HEK293 (cell line): ENCODE measurements around the gene ZNF540.
A peak's percentile ranks its signal among the peaks of the same experiment; 100 is the strongest.

Experiments used
- PRDM1 ChIP-seq: fragments of 450-650 bp; formaldehyde crosslinking; IDR thresholded peaks from 2 replicates; pipeline ENCODE4; 2016; ENCODE audit warnings: missing biosample characterization, missing genetic modification characterization
- SALL2 ChIP-seq: fragments of 450-650 bp; formaldehyde crosslinking; IDR thresholded peaks from 2 replicates; pipeline ENCODE4 v1.5.0; 2017; ENCODE audit warnings: missing biosample characterization, mild to moderate bottlenecking, missing genetic modification characterization, borderline replicate concordance
- WT1 ChIP-seq: fragments of 450-650 bp; formaldehyde crosslinking; IDR thresholded peaks from 2 replicates; pipeline ENCODE4 v1.5.1; 2016; ENCODE audit warnings: missing biosample characterization, missing genetic modification characterization
- YY1 ChIP-seq: fragments of 450-650 bp; formaldehyde crosslinking; IDR thresholded peaks from 2 replicates; pipeline ENCODE4 v1.5.1; 2018; ENCODE audit warnings: missing biosample characterization, missing genetic modification characterization
- ZBTB21 ChIP-seq: fragments of 450-650 bp; formaldehyde crosslinking; IDR thresholded peaks from 2 replicates; pipeline ENCODE4 v1.5.1; 2017; ENCODE audit warnings: missing biosample characterization, missing genetic modification characterization
- ZNF169 ChIP-seq: fragments of 450-650 bp; formaldehyde crosslinking; IDR thresholded peaks from 2 replicates; pipeline ENCODE4 v1.5.1; 2016; ENCODE audit warnings: missing biosample characterization, missing genetic modification characterization
- ZNF175 ChIP-seq: fragments of 450-650 bp; formaldehyde crosslinking; IDR thresholded peaks from 2 replicates; pipeline ENCODE4 v1.5.1; 2016; ENCODE audit warnings: missing biosample characterization, missing genetic modification characterization
- ZNF324 ChIP-seq: fragments of 450-650 bp; formaldehyde crosslinking; IDR thresholded peaks from 2 replicates; pipeline ENCODE4 v1.5.1; 2016; ENCODE audit warnings: missing biosample characterization, missing genetic modification characterization
- ZNF350 ChIP-seq: fragments of 450-650 bp; formaldehyde crosslinking; IDR thresholded peaks from 2 replicates; pipeline ENCODE4 v1.5.0; 2017; ENCODE audit warnings: missing biosample characterization, mild to moderate bottlenecking, missing genetic modification characterization
- ZNF37A ChIP-seq: fragments of 450-650 bp; IDR thresholded peaks from 2 replicates; pipeline ENCODE4 v1.5.1; 2018; ENCODE audit warnings: missing biosample characterization, missing genetic modification characterization
- ZNF416 ChIP-seq: fragments of 450-650 bp; formaldehyde crosslinking; IDR thresholded peaks from 2 replicates; pipeline ENCODE4 v1.5.1; 2016; ENCODE audit warnings: missing biosample characterization, missing genetic modification characterization
- ZNF548 ChIP-seq: fragments of 450-650 bp; formaldehyde crosslinking; IDR thresholded peaks from 2 replicates; pipeline ENCODE4 v1.5.1; 2016; ENCODE audit warnings: missing biosample characterization, missing genetic modification characterization
- ZNF549 ChIP-seq: fragments of 450-650 bp; IDR thresholded peaks from 2 replicates; pipeline ENCODE4 v1.5.1; 2018; ENCODE audit warnings: missing biosample characterization, missing genetic modification characterization, mild to moderate bottlenecking, inconsistent platforms, moderate library complexity
- ZNF555 ChIP-seq: fragments of 450-650 bp; formaldehyde crosslinking; conservative IDR thresholded peaks from 2 replicates; pipeline ENCODE4 v1.5.1; 2017; ENCODE audit warnings: missing biosample characterization, mild to moderate bottlenecking, missing genetic modification characterization, inconsistent platforms
- ZNF610 ChIP-seq: fragments of 450-650 bp; formaldehyde crosslinking; IDR thresholded peaks from 2 replicates; pipeline ENCODE4 v1.5.1; 2016; ENCODE audit warnings: missing biosample characterization, missing genetic modification characterization, borderline replicate concordance
- ZNF664 ChIP-seq: fragments of 450-650 bp; formaldehyde crosslinking; IDR thresholded peaks from 2 replicates; pipeline ENCODE4 v1.5.1; 2016; ENCODE audit warnings: missing biosample characterization, missing genetic modification characterization
- ZNF701 ChIP-seq: fragments of 450-650 bp; formaldehyde crosslinking; IDR thresholded peaks from 2 replicates; pipeline ENCODE4 v1.5.1; 2016; ENCODE audit warnings: missing biosample characterization, missing genetic modification characterization
- ZNF768 ChIP-seq: fragments of 450-650 bp; formaldehyde crosslinking; IDR thresholded peaks from 2 replicates; pipeline ENCODE4 v1.5.1; 2018; ENCODE audit warnings: missing biosample characterization, mild to moderate bottlenecking, missing genetic modification characterization
- ZNF776 ChIP-seq: fragments of 450-650 bp; formaldehyde crosslinking; IDR thresholded peaks from 2 replicates; pipeline ENCODE4 v1.5.0; 2017; ENCODE audit warnings: missing biosample characterization, missing genetic modification characterization, borderline replicate concordance
- ZNF830 ChIP-seq: fragments of 450-650 bp; IDR thresholded peaks from 2 replicates; pipeline ENCODE4 v1.5.0; 2018; ENCODE audit warnings: missing biosample characterization, missing genetic modification characterization, low read depth, mild to moderate bottlenecking, moderate library complexity
- ZSCAN23 ChIP-seq: fragments of 450-650 bp; formaldehyde crosslinking; IDR thresholded peaks from 2 replicates; pipeline ENCODE4 v1.5.1; 2016; ENCODE audit warnings: missing biosample characterization, missing genetic modification characterization
- TF ChIP-seq, protein P1 (sequence below): fragments of 450-650 bp; formaldehyde crosslinking; IDR thresholded peaks from 2 replicates; pipeline ENCODE4 v1.5.1; 2016; ENCODE audit warnings: missing biosample characterization, missing genetic modification characterization
- TF ChIP-seq, protein P2 (sequence below): fragments of 450-650 bp; IDR thresholded peaks from 2 replicates; pipeline ENCODE4 v1.5.1; 2018; ENCODE audit warnings: missing biosample characterization, mild to moderate bottlenecking, missing genetic modification characterization
- TF ChIP-seq, protein P3 (sequence below): fragments of 450-650 bp; formaldehyde crosslinking; IDR thresholded peaks from 2 replicates; pipeline ENCODE4 v1.5.1; 2016; ENCODE audit warnings: missing biosample characterization, missing genetic modification characterization
- TF ChIP-seq, protein P4 (sequence below): fragments of 450-650 bp; formaldehyde crosslinking; IDR thresholded peaks from 2 replicates; pipeline ENCODE4 v1.5.1; 2016; ENCODE audit warnings: missing biosample characterization, missing genetic modification characterization
- TF ChIP-seq, protein P5 (sequence below): IDR thresholded peaks from 2 replicates; pipeline ENCODE4 v1.6.1; 2011; ENCODE audit warnings: mild to moderate bottlenecking, low read depth, low read length, borderline replicate concordance
- TF ChIP-seq, protein P6 (sequence below): fragments of 450-650 bp; formaldehyde crosslinking; IDR thresholded peaks from 2 replicates; pipeline ENCODE4 v1.5.1; 2016; ENCODE audit warnings: missing biosample characterization, missing genetic modification characterization
- TF ChIP-seq, protein P7 (sequence below): fragments of 450-650 bp; formaldehyde crosslinking; IDR thresholded peaks from 2 replicates; pipeline ENCODE4 v1.5.1; 2016; ENCODE audit warnings: missing biosample characterization, missing genetic modification characterization, low read depth

ZNF540 gene

DNA sequence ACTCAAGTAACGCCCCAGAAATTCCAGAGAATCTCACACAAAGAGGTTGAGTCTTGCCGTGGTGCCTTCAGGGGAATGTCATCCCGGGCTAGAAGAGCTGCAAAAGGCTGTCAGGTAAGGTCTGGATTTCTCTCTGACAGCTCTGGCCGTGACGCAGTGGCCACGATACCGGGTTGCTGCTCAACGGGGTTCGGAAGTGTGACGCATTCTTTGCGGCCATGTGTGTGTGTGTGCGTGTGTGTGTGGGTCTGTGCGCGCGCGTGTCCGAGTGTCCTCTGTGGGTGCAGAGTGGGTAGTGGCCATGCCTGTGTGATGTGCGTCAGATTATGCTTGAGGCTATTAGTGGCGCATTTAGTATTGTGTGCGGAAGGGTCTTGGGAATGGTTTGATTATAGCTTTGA, 306 bp downstream of the ZNF540 start (continued):
- TF ChIP-seq WT1 (tag by site-specific recombination): peak; percentile 65
- peak; percentile 51; the same call in 1 of the 2 replicates for TF ChIP-seq ZNF701 (tag by site-specific recombination)
- no peak for TF ChIP-seq SALL2 (tag by site-specific recombination)
- TF ChIP-seq, protein P1, sequence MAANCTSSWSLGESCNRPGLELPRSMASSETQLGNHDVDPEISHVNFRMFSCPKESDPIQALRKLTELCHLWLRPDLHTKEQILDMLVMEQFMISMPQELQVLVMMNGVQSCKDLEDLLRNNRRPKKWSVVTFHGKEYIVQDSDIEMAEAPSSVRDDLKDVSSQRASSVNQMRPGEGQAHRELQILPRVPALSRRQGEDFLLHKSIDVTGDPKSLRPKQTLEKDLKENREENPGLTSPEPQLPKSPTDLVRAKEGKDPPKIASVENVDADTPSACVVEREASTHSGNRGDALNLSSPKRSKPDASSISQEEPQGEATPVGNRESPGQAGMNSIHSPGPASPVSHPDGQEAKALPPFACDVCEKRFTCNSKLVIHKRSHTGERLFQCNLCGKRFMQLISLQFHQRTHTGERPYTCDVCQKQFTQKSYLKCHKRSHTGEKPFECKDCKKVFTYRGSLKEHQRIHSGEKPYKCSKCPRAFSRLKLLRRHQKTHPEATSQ: no peak
- no peak for TF ChIP-seq ZNF350 (tag by site-specific recombination)
- TF ChIP-seq, protein P2, sequence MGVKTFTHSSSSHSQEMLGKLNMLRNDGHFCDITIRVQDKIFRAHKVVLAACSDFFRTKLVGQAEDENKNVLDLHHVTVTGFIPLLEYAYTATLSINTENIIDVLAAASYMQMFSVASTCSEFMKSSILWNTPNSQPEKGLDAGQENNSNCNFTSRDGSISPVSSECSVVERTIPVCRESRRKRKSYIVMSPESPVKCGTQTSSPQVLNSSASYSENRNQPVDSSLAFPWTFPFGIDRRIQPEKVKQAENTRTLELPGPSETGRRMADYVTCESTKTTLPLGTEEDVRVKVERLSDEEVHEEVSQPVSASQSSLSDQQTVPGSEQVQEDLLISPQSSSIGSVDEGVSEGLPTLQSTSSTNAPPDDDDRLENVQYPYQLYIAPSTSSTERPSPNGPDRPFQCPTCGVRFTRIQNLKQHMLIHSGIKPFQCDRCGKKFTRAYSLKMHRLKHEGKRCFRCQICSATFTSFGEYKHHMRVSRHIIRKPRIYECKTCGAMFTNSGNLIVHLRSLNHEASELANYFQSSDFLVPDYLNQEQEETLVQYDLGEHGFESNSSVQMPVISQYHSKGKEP (tag by site-specific recombination): no peak
- no peak for TF ChIP-seq ZNF37A (tag by site-specific recombination)
- TF ChIP-seq YY1 (tag by site-specific recombination): peak; percentile 63; the same call in 1 of the 2 replicates
- peak; percentile 69; the same call in 1 of the 2 replicates for TF ChIP-seq ZNF610 (tag by site-specific recombination)
- no peak for TF ChIP-seq ZNF768 (tag by site-specific recombination)
- TF ChIP-seq, protein P3, sequence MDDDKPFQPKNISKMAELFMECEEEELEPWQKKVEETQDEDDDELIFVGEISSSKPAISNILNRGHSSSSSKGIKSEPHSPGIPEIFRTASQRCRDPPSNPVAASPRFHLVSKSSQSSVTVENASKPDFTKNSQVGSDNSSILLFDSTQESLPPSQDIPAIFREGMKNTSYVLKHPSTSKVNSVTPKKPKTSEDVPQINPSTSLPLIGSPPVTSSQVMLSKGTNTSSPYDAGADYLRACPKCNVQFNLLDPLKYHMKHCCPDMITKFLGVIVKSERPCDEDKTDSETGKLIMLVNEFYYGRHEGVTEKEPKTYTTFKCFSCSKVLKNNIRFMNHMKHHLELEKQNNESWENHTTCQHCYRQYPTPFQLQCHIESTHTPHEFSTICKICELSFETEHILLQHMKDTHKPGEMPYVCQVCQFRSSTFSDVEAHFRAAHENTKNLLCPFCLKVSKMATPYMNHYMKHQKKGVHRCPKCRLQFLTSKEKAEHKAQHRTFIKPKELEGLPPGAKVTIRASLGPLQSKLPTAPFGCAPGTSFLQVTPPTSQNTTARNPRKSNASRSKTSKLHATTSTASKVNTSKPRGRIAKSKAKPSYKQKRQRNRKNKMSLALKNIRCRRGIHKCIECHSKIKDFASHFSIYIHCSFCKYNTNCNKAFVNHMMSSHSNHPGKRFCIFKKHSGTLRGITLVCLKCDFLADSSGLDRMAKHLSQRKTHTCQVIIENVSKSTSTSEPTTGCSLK: 0 out of 2 replicates have a peak, but pooled peaks have one; percentile 81
- TF ChIP-seq, protein P4, sequence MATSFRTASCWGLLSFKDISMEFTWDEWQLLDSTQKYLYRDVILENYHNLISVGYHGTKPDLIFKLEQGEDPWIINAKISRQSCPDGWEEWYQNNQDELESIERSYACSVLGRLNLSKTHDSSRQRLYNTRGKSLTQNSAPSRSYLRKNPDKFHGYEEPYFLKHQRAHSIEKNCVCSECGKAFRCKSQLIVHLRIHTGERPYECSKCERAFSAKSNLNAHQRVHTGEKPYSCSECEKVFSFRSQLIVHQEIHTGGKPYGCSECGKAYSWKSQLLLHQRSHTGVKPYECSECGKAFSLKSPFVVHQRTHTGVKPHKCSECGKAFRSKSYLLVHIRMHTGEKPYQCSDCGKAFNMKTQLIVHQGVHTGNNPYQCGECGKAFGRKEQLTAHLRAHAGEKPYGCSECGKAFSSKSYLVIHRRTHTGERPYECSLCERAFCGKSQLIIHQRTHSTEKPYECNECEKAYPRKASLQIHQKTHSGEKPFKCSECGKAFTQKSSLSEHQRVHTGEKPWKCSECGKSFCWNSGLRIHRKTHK: no peak
- TF ChIP-seq ZNF169: peak; percentile 95
- TF ChIP-seq ZNF664 (tag by site-specific recombination): peak; percentile 68; the same call in 1 of the 2 replicates
- TF ChIP-seq ZNF830 (tag by site-specific recombination): no peak
- peak; percentile 63; the same call in 1 of the 2 replicates for TF ChIP-seq ZNF416
- peak; percentile 100 for TF ChIP-seq ZBTB21 (tag by site-specific recombination)
- peak; percentile 97 for TF ChIP-seq ZNF324 (tag by site-specific recombination)
- peak; percentile 91 for TF ChIP-seq ZSCAN23
- TF ChIP-seq PRDM1 (tag by site-specific recombination): no peak
- TF ChIP-seq, protein P5, sequence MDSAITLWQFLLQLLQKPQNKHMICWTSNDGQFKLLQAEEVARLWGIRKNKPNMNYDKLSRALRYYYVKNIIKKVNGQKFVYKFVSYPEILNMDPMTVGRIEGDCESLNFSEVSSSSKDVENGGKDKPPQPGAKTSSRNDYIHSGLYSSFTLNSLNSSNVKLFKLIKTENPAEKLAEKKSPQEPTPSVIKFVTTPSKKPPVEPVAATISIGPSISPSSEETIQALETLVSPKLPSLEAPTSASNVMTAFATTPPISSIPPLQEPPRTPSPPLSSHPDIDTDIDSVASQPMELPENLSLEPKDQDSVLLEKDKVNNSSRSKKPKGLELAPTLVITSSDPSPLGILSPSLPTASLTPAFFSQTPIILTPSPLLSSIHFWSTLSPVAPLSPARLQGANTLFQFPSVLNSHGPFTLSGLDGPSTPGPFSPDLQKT: no peak
- no peak for TF ChIP-seq ZNF776 (tag by site-specific recombination)
- no peak for TF ChIP-seq ZNF175 (tag by site-specific recombination)
- no peak for TF ChIP-seq ZNF555 (tag by site-specific recombination)
- TF ChIP-seq, protein P6, sequence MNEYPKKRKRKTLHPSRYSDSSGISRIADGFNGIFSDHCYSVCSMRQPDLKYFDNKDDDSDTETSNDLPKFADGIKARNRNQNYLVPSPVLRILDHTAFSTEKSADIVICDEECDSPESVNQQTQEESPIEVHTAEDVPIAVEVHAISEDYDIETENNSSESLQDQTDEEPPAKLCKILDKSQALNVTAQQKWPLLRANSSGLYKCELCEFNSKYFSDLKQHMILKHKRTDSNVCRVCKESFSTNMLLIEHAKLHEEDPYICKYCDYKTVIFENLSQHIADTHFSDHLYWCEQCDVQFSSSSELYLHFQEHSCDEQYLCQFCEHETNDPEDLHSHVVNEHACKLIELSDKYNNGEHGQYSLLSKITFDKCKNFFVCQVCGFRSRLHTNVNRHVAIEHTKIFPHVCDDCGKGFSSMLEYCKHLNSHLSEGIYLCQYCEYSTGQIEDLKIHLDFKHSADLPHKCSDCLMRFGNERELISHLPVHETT (tag by site-specific recombination): peak; percentile 86
- TF ChIP-seq ZNF549 (tag by site-specific recombination): no peak
- TF ChIP-seq, protein P7, sequence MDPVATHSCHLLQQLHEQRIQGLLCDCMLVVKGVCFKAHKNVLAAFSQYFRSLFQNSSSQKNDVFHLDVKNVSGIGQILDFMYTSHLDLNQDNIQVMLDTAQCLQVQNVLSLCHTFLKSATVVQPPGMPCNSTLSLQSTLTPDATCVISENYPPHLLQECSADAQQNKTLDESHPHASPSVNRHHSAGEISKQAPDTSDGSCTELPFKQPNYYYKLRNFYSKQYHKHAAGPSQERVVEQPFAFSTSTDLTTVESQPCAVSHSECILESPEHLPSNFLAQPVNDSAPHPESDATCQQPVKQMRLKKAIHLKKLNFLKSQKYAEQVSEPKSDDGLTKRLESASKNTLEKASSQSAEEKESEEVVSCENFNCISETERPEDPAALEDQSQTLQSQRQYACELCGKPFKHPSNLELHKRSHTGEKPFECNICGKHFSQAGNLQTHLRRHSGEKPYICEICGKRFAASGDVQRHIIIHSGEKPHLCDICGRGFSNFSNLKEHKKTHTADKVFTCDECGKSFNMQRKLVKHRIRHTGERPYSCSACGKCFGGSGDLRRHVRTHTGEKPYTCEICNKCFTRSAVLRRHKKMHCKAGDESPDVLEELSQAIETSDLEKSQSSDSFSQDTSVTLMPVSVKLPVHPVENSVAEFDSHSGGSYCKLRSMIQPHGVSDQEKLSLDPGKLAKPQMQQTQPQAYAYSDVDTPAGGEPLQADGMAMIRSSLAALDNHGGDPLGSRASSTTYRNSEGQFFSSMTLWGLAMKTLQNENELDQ (tag by site-specific recombination): no peak
- TF ChIP-seq ZNF548 (tag by site-specific recombination): peak; percentile 79
